IPS-20b (cell line): ENCODE data around the gene RFTN1.

Source experiments
- H3K27ac ChIP-seq: one replicate; pipeline ENCODE4 v1.5.1; 2013; ENCODE audit warnings: low read length
- H3K27me3 ChIP-seq: 2 replicates; pipeline ENCODE4 v1.6.1; 2013; ENCODE audit warnings: mild to moderate bottlenecking, low read length, inconsistent platforms; ENCODE audit not compliant: insufficient read depth
- H3K36me3 ChIP-seq: 2 replicates; pipeline ENCODE4 v1.6.1; 2013; ENCODE audit warnings: low read depth, mild to moderate bottlenecking, inconsistent platforms, low read length, moderate library complexity; ENCODE audit not compliant: insufficient read depth
- H3K4me1 ChIP-seq: 2 replicates; pipeline ENCODE4 v1.6.1; 2013; ENCODE audit warnings: mild to moderate bottlenecking, control low read depth, inconsistent platforms, low read length, moderate library complexity; ENCODE audit not compliant: insufficient read depth
- H3K4me3 ChIP-seq: 2 replicates; pipeline ENCODE4 v1.5.1; 2013; ENCODE audit warnings: mild to moderate bottlenecking, low read length, inconsistent platforms
- H3K9ac ChIP-seq: 2 replicates; pipeline ENCODE4 v1.6.1; 2013; ENCODE audit warnings: low read depth, mild to moderate bottlenecking, inconsistent platforms, low read length, moderate library complexity
- H3K9me3 ChIP-seq: 2 replicates; pipeline ENCODE4 v1.6.1; 2013; ENCODE audit warnings: mild to moderate bottlenecking, low read depth, low read length, inconsistent platforms; ENCODE audit not compliant: insufficient read depth

The RFTN1 gene

GRCh38 chr3:16456784-16457415 is 56.6 kb downstream of the RFTN1 start:
- H3K36me3 ChIP-seq, result no peaks in the 10 kb centered on the region
- peaks cover 19% of the 10 kb centered on the region; the same call in 1 of the 2 replicates for H3K4me1 ChIP-seq
- H3K27ac ChIP-seq, result no peak overlapping the region
- no peak overlapping the region for H3K4me3 ChIP-seq
- H3K27me3 ChIP-seq, result no peaks in the 10 kb centered on the region
- H3K9ac ChIP-seq, result no peak overlapping the region
- H3K9me3 ChIP-seq, result no peaks in the 10 kb centered on the region

GRCh38 chr3:16455966-16456365 is 57.5 kb downstream of the RFTN1 start:
- Histone ChIP-seq H3K4me1 (peaks cover 19% of the 10 kb centered on the region; the same call in 1 of the 2 replicates), H3K4me3 (no peak overlapping the region), H3K9ac (no peak overlapping the region), H3K9me3 (no peaks in the 10 kb centered on the region), H3K27me3 (no peaks in the 10 kb centered on the region), H3K27ac (no peak overlapping the region), H3K36me3 (no peaks in the 10 kb centered on the region)

GRCh38 chr3:16455001-16455400 is 58.5 kb downstream of the RFTN1 start:
- no peak overlapping the region for H3K27ac ChIP-seq
- no peaks in the 10 kb centered on the region for H3K27me3 ChIP-seq
- no peak overlapping the region for H3K4me3 ChIP-seq
- H3K9ac ChIP-seq, result no peak overlapping the region
- no peaks in the 10 kb centered on the region for H3K36me3 ChIP-seq
- peaks cover 19% of the 10 kb centered on the region; the same call in 1 of the 2 replicates for H3K4me1 ChIP-seq
- H3K9me3 ChIP-seq, result no peaks in the 10 kb centered on the region

- H3K27me3 ChIP-seq, result no peaks in the 10 kb centered on the region
- no peak overlapping the region for H3K9ac ChIP-seq
- H3K4me1 ChIP-seq, result peaks cover 23% of the 10 kb centered on the region; the same call in 1 of the 2 replicates
- no peak overlapping the region for H3K4me3 ChIP-seq
- no peaks in the 10 kb centered on the region for H3K9me3 ChIP-seq
- H3K27ac ChIP-seq, result no peak overlapping the region
- H3K36me3 ChIP-seq, result no peaks in the 10 kb centered on the region
Observed at GRCh38 chr3:16452261-16452660, 61.2 kb downstream of the RFTN1 start.

- Histone ChIP-seq H3K36me3 (no peaks in the 10 kb centered on the region), H3K27me3 (no peaks in the 10 kb centered on the region), H3K9me3 (no peaks in the 10 kb centered on the region), H3K4me1 (peaks cover 4% of the 10 kb centered on the region; the same call in 1 of the 2 replicates), H3K9ac (no peak overlapping the region), H3K27ac (no peak overlapping the region), H3K4me3 (no peak overlapping the region)
Observed at GRCh38 chr3:16449369-16449768, 64.1 kb downstream of the RFTN1 start.

GRCh38 chr3:16448639-16449070 is 64.8 kb downstream of the RFTN1 start:
- no peak overlapping the region for H3K27ac ChIP-seq
- no peaks in the 10 kb centered on the region for H3K36me3 ChIP-seq
- H3K27me3 ChIP-seq, result no peaks in the 10 kb centered on the region

GRCh38 chr3:16447135-16447534 is 66.4 kb downstream of the RFTN1 start:
- H3K9ac ChIP-seq, result no peak overlapping the region
- no peaks in the 10 kb centered on the region for H3K27me3 ChIP-seq
- H3K9me3 ChIP-seq, result no peaks in the 10 kb centered on the region
- H3K27ac ChIP-seq, result no peak overlapping the region
- H3K4me1 ChIP-seq, result peaks cover 4% of the 10 kb centered on the region; the same call in 1 of the 2 replicates
- no peaks in the 10 kb centered on the region for H3K36me3 ChIP-seq
- no peak overlapping the region for H3K4me3 ChIP-seq

More at GRCh38 chr3:16448639-16449070, 64.8 kb downstream of the RFTN1 start:
- no peaks in the 10 kb centered on the region for H3K9me3 ChIP-seq
- H3K9ac ChIP-seq, result no peak overlapping the region
- H3K4me1 ChIP-seq, result peaks cover 4% of the 10 kb centered on the region; the same call in 1 of the 2 replicates
- no peak overlapping the region for H3K4me3 ChIP-seq

GRCh38 chr3:16444344-16444743 is 69.2 kb downstream of the RFTN1 start:
- no peak overlapping the region for H3K27ac ChIP-seq
- peaks cover 4% of the 10 kb centered on the region; the same call in 1 of the 2 replicates for H3K4me1 ChIP-seq
- no peaks in the 10 kb centered on the region for H3K36me3 ChIP-seq
- H3K9ac ChIP-seq, result no peak overlapping the region
- no peaks in the 10 kb centered on the region for H3K27me3 ChIP-seq
- no peak overlapping the region for H3K4me3 ChIP-seq
- no peaks in the 10 kb centered on the region for H3K9me3 ChIP-seq

GRCh38 chr3:16442730-16443129 is 70.8 kb downstream of the RFTN1 start:
- Histone ChIP-seq H3K36me3 (no peaks in the 10 kb centered on the region), H3K4me3 (no peak overlapping the region), H3K9ac (no peak overlapping the region)

GRCh38 chr3:16441371-16441875 is 72.1 kb downstream of the RFTN1 start:
- H3K9ac ChIP-seq, result no peak overlapping the region
- H3K27me3 ChIP-seq, result no peaks in the 10 kb centered on the region
- no peaks in the 10 kb centered on the region for H3K4me1 ChIP-seq
- H3K4me3 ChIP-seq, result no peak overlapping the region
- no peaks in the 10 kb centered on the region for H3K36me3 ChIP-seq
- no peaks in the 10 kb centered on the region for H3K9me3 ChIP-seq
- H3K27ac ChIP-seq, result no peak overlapping the region

More at GRCh38 chr3:16442730-16443129, 70.8 kb downstream of the RFTN1 start:
- no peak overlapping the region for H3K27ac ChIP-seq
- no peaks in the 10 kb centered on the region for H3K9me3 ChIP-seq
- no peaks in the 10 kb centered on the region for H3K4me1 ChIP-seq
- H3K27me3 ChIP-seq, result no peaks in the 10 kb centered on the region

- H3K36me3 ChIP-seq, result no peaks in the 10 kb centered on the region
- no peaks in the 10 kb centered on the region for H3K4me1 ChIP-seq
- no peaks in the 10 kb centered on the region for H3K9me3 ChIP-seq
- no peak overlapping the region for H3K4me3 ChIP-seq
- H3K27me3 ChIP-seq, result no peaks in the 10 kb centered on the region
- H3K9ac ChIP-seq, result no peak overlapping the region
- no peak overlapping the region for H3K27ac ChIP-seq
Observed at GRCh38 chr3:16439848-16440708, 73.4 kb downstream of the RFTN1 start.
